Endothelial cell (in vitro differentiated cells): ENCODE data around the gene KCTD2. TPM values are rescaled to one million over a fixed set of nuclear protein-coding genes. Genes with fewer than 3 reads are reported as not detected.

Experiments
- DNase-seq: peaks from one replicate; pipeline ENCODE4 v3.0.0; 2021; ENCODE audit warnings: low spot score
- H3K27ac Mint-ChIP-seq: one replicate; pipeline ENCODE4 v1.8.0; 2021; ENCODE audit warnings: mixed read lengths, inconsistent platforms; ENCODE audit not compliant: unreplicated experiment
- H3K27me3 Mint-ChIP-seq: one replicate; pipeline ENCODE4 v1.8.0; 2021; ENCODE audit warnings: mild to moderate bottlenecking, moderate library complexity, mixed read lengths, inconsistent platforms; ENCODE audit not compliant: unreplicated experiment
- H3K36me3 Mint-ChIP-seq: one replicate; pipeline ENCODE4 v1.8.0; 2021; ENCODE audit warnings: mild to moderate bottlenecking, low read depth, mixed read lengths, inconsistent platforms; ENCODE audit not compliant: unreplicated experiment
- H3K4me1 Mint-ChIP-seq: one replicate; pipeline ENCODE4 v1.8.0; 2021; ENCODE audit warnings: mild to moderate bottlenecking, mixed read lengths, inconsistent platforms; ENCODE audit not compliant: unreplicated experiment
- H3K4me3 Mint-ChIP-seq: one replicate; pipeline ENCODE4 v1.8.0; 2021; ENCODE audit warnings: mild to moderate bottlenecking, mixed read lengths, inconsistent platforms; ENCODE audit not compliant: unreplicated experiment
- H3K9me3 Mint-ChIP-seq: one replicate; pipeline ENCODE4 v1.8.0; 2021; ENCODE audit warnings: mixed read lengths, inconsistent platforms; ENCODE audit not compliant: unreplicated experiment
- CTCF ChIP-seq: fragments of 200-600 bp; sonication (generic); IDR thresholded peaks from one replicate; pipeline ENCODE4 v1.5.0; 2021; ENCODE audit warnings: antibody characterized with exemption; ENCODE audit not compliant: unreplicated experiment
- total RNA-seq: library from RNA; stranded (reverse); fragmentation: NEBNext Ultra II Directional; extraction: Animal tissue kit (Norgen Biotek cat#: 25700); gene quantifications from one replicate; pipeline ENCODE4 v1.2.1, GENCODE V29; 2021; ENCODE audit not compliant: unreplicated experiment

The KCTD2 gene
- total RNA-seq, 1 donor from 2014 or later, result 33.5 TPM

GRCh38 chr17:75011401-75012095 lies 35.5 kb upstream of the KCTD2 start:
- Mint-ChIP-seq H3K4me3 (peak overlapping the region; percentile 95), H3K27me3 (peaks cover 7% of the 10 kb centered on the region), H3K27ac (peak overlapping the region; percentile 97), H3K9me3 (no peaks in the 10 kb centered on the region), H3K4me1 (peaks cover 22% of the 10 kb centered on the region), H3K36me3 (peaks cover 6% of the 10 kb centered on the region)
- no peak for TF ChIP-seq CTCF
- DNase-seq, result no peak

- Mint-ChIP-seq H3K27ac (peak overlapping the region; percentile 97), H3K9me3 (no peaks in the 10 kb centered on the region), H3K4me1 (peaks cover 22% of the 10 kb centered on the region), H3K36me3 (peaks cover 6% of the 10 kb centered on the region), H3K4me3 (peak overlapping the region; percentile 95), H3K27me3 (peaks cover 7% of the 10 kb centered on the region)
- DNase-seq, result no peak
- TF ChIP-seq CTCF, result no peak
Observed at GRCh38 chr17:75012096-75012345, 35.0 kb upstream of the KCTD2 start.

- DNase-seq, result peak; percentile 85
- peak within 1 kb of the TSS; percentile 95 for H3K4me3 Mint-ChIP-seq
- peaks cover 7% of the 10 kb centered on the region for H3K27me3 Mint-ChIP-seq
- TF ChIP-seq CTCF, result peak; percentile 64
- peak within 1 kb of the TSS; percentile 97 for H3K27ac Mint-ChIP-seq
- peaks cover 6% of the 10 kb centered on the region for H3K36me3 Mint-ChIP-seq
- no peaks in the 10 kb centered on the region for H3K9me3 Mint-ChIP-seq
- H3K4me1 Mint-ChIP-seq, result peaks cover 22% of the 10 kb centered on the region
Observed at GRCh38 chr17:75012346-75013091, 34.5 kb upstream of the KCTD2 start, which contains the start of gene MRPL58. Gene MRPL58 (plus strand): TSS chr17:75012670. CDS start chr17:75012687, 17 bp downstream.

- peaks cover 22% of the 10 kb centered on the region for H3K4me1 Mint-ChIP-seq
- no peaks in the 10 kb centered on the region for H3K9me3 Mint-ChIP-seq
- no peak for TF ChIP-seq CTCF
- no peak for DNase-seq
- H3K4me3 Mint-ChIP-seq, result peak overlapping the region; percentile 95
- peaks cover 7% of the 10 kb centered on the region for H3K27me3 Mint-ChIP-seq
- peak overlapping the region; percentile 97 for H3K27ac Mint-ChIP-seq
- peaks cover 9% of the 10 kb centered on the region for H3K36me3 Mint-ChIP-seq
Observed at GRCh38 chr17:75013092-75013559, 33.9 kb upstream of the KCTD2 start.

- H3K4me3 Mint-ChIP-seq, result no peak overlapping the region
- H3K4me1 Mint-ChIP-seq, result no peaks in the 10 kb centered on the region
- no peak for TF ChIP-seq CTCF
- H3K36me3 Mint-ChIP-seq, result peaks cover 35% of the 10 kb centered on the region
- DNase-seq, result no peak
- peaks cover 1% of the 10 kb centered on the region for H3K27me3 Mint-ChIP-seq
- no peaks in the 10 kb centered on the region for H3K9me3 Mint-ChIP-seq
- H3K27ac Mint-ChIP-seq, result no peak overlapping the region
Observed at GRCh38 chr17:75019146-75019545, 27.9 kb upstream of the KCTD2 start.
